Measurements from ENCODE around the gene LGALS7B.
A peak's percentile ranks its signal among the peaks of the same experiment; 100 is the strongest.

DNA sequence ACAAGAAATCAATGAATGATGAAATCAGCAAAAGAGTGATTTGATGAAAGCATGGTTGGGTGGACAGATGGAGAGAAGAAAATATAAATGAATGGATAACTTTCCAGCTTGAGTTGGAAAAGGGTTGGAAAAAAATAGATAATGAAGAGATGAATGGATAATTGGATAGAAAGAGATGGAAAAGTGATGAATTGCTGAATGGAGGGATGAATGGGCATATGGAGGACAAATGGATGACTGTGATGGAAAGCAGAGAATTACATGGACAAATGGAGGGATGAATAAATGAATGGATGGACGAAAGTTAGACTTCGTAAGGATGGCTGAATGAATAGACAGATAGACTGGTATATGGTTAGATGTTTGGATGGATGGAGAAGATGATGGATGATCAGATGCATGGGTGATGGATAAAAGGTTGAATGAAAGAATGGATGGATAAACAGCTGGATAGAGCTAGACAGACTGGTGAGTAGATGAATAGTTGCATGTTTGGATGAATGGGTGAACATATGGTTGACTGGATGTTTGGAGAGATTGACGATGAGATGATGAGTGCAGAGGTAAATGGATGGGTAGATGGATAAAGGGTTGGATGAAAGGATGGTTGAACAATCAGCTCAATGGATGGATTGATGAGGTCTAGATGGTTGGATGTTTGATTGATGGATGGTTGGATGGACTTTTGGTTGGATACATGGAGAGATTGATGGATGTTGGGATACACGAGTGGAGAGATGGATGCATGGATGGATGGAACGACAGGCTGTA, 11.8 kb downstream of the LGALS7B start:
- TF ChIP-seq ZFP41 (tag by site-specific recombination; IDR thresholded peaks at IDR 0.05; ENCODE audit: borderline replicate concordance), result no peak
- no peak for TF ChIP-seq ZNF600 (tag by site-specific recombination; IDR thresholded peaks at IDR 0.05)
- no peak for TF ChIP-seq CTCF (tag by site-specific recombination; IDR thresholded peaks at IDR 0.05)
- no peak for TF ChIP-seq ZNF585B (tag by site-specific recombination; IDR thresholded peaks at IDR 0.05)
- TF ChIP-seq, protein P1, sequence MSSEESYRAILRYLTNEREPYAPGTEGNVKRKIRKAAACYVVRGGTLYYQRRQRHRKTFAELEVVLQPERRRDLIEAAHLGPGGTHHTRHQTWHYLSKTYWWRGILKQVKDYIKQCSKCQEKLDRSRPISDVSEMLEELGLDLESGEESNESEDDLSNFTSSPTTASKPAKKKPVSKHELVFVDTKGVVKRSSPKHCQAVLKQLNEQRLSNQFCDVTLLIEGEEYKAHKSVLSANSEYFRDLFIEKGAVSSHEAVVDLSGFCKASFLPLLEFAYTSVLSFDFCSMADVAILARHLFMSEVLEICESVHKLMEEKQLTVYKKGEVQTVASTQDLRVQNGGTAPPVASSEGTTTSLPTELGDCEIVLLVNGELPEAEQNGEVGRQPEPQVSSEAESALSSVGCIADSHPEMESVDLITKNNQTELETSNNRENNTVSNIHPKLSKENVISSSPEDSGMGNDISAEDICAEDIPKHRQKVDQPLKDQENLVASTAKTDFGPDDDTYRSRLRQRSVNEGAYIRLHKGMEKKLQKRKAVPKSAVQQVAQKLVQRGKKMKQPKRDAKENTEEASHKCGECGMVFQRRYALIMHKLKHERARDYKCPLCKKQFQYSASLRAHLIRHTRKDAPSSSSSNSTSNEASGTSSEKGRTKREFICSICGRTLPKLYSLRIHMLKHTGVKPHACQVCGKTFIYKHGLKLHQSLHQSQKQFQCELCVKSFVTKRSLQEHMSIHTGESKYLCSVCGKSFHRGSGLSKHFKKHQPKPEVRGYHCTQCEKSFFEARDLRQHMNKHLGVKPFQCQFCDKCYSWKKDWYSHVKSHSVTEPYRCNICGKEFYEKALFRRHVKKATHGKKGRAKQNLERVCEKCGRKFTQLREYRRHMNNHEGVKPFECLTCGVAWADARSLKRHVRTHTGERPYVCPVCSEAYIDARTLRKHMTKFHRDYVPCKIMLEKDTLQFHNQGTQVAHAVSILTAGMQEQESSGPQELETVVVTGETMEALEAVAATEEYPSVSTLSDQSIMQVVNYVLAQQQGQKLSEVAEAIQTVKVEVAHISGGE (tag by site-specific recombination; conservative IDR thresholded peaks at IDR 0.05; ENCODE audit: low read depth), result no peak
- no peak for TF ChIP-seq SALL2 (tag by site-specific recombination; IDR thresholded peaks at IDR 0.05; ENCODE audit: borderline replicate concordance)
- no peak for TF ChIP-seq SP2 (tag by site-specific recombination; IDR thresholded peaks at IDR 0.05)
- TF ChIP-seq ZNF350 (tag by site-specific recombination; IDR thresholded peaks at IDR 0.05), result no peak
- TF ChIP-seq, protein P2, sequence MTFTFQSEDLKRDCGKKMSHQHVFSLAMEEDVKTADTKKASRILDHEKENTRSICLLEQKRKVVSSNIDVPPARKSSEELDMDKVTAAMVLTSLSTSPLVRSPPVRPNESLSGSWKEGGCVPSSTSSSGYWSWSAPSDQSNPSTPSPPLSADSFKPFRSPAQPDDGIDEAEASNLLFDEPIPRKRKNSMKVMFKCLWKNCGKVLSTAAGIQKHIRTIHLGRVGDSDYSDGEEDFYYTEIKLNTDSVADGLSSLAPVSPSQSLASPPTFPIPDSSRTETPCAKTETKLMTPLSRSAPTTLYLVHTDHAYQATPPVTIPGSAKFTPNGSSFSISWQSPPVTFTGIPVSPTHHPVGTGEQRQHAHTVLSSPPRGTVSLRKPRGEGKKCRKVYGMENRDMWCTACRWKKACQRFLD (tag by site-specific recombination; IDR thresholded peaks at IDR 0.05), result no peak
- no peak for TF ChIP-seq ZNF266 (tag by site-specific recombination; IDR thresholded peaks at IDR 0.05; ENCODE audit: low read depth)
- TF ChIP-seq INSM2 (tag by site-specific recombination; IDR thresholded peaks at IDR 0.05), result no peak
- no peak; the same call in 1 of the 2 replicates for TF ChIP-seq ZNF23 (tag by site-specific recombination; IDR thresholded peaks at IDR 0.05; ENCODE audit: borderline replicate concordance)
- peak; percentile 80; the same call in 1 of the 2 replicates for TF ChIP-seq ZNF248 (tag by site-specific recombination; IDR thresholded peaks at IDR 0.05)
